ENCODE results near the gene SLC5A6.

The SLC5A6 gene

GRCh38 chr2:27211943-27212625 lies at the start of gene SLC5A6, which contains the start of gene ATRAID:
Gene SLC5A6, minus strand, starts transcription at chr2:27212268. Its CDS starts 4,618 bp downstream, at chr2:27207650.
Gene ATRAID, plus strand, starts transcription at chr2:27212041. Its CDS starts 328 bp downstream, at chr2:27212369.
- peak; percentile 78 to 82 for DNase-seq (ENCODE audit: extremely low read depth in 1 of 2, low read depth in 1 of 2)

GRCh38 chr2:27261241-27261925 lies 49.3 kb upstream of the SLC5A6 start:
- DNase-seq (ENCODE audit: extremely low read depth in 1 of 2, low read depth in 1 of 2) = no peak

GRCh38 chr2:27258051-27258450 lies 46.0 kb upstream of the SLC5A6 start:
- no peak for DNase-seq (ENCODE audit: extremely low read depth in 1 of 2, low read depth in 1 of 2)

- DNase-seq (ENCODE audit: extremely low read depth in 1 of 2, low read depth in 1 of 2) = no peak
Measured at GRCh38 chr2:27256855-27257454, 44.9 kb upstream of the SLC5A6 start.

- no peak for DNase-seq (ENCODE audit: extremely low read depth in 1 of 2, low read depth in 1 of 2)
Measured at GRCh38 chr2:27255660-27256059, 43.6 kb upstream of the SLC5A6 start.

- no peak for DNase-seq (ENCODE audit: extremely low read depth in 1 of 2, low read depth in 1 of 2)
Measured at GRCh38 chr2:27255187-27255586, 43.1 kb upstream of the SLC5A6 start.

- DNase-seq (ENCODE audit: extremely low read depth in 1 of 2, low read depth in 1 of 2) = no peak
Measured at GRCh38 chr2:27251766-27252165, 39.7 kb upstream of the SLC5A6 start.

GRCh38 chr2:27250652-27251379 lies 38.7 kb upstream of the SLC5A6 start:
- DNase-seq (ENCODE audit: extremely low read depth in 1 of 2, low read depth in 1 of 2) = no peak

- peak; percentile 37 to 47 for DNase-seq (ENCODE audit: extremely low read depth in 1 of 2, low read depth in 1 of 2)
Measured at GRCh38 chr2:27249891-27250651, 38.0 kb upstream of the SLC5A6 start.

- DNase-seq (ENCODE audit: extremely low read depth in 1 of 2, low read depth in 1 of 2) = no peak
Measured at GRCh38 chr2:27249159-27249890, 37.3 kb upstream of the SLC5A6 start.

- DNase-seq (ENCODE audit: extremely low read depth in 1 of 2, low read depth in 1 of 2) = no peak
Measured at GRCh38 chr2:27247893-27248292, 35.8 kb upstream of the SLC5A6 start.

GRCh38 chr2:27245626-27246025 lies 33.6 kb upstream of the SLC5A6 start:
- no peak for DNase-seq (ENCODE audit: extremely low read depth in 1 of 2, low read depth in 1 of 2)

- no peak for DNase-seq (ENCODE audit: extremely low read depth in 1 of 2, low read depth in 1 of 2)
Measured at GRCh38 chr2:27245116-27245515, 33.0 kb upstream of the SLC5A6 start.

- no peak for DNase-seq (ENCODE audit: extremely low read depth in 1 of 2, low read depth in 1 of 2)
Measured at GRCh38 chr2:27243391-27244130, 31.5 kb upstream of the SLC5A6 start.

GRCh38 chr2:27242614-27242951 lies 30.5 kb upstream of the SLC5A6 start:
- DNase-seq (ENCODE audit: extremely low read depth in 1 of 2, low read depth in 1 of 2) = no peak

- no peak for DNase-seq (ENCODE audit: extremely low read depth in 1 of 2, low read depth in 1 of 2)
Measured at GRCh38 chr2:27241761-27242613, 29.9 kb upstream of the SLC5A6 start.

- no peak for DNase-seq (ENCODE audit: extremely low read depth in 1 of 2, low read depth in 1 of 2)
Measured at GRCh38 chr2:27240406-27240805, 28.3 kb upstream of the SLC5A6 start.

GRCh38 chr2:27238976-27239375 lies 26.9 kb upstream of the SLC5A6 start:
- no peak for DNase-seq (ENCODE audit: extremely low read depth in 1 of 2, low read depth in 1 of 2)
